GM18526 (cell line): ENCODE data around the gene TMEM132C.

Source experiments
- POLR2A ChIP-seq: IDR thresholded peaks from 3 replicates; pipeline ENCODE4 v1.6.1; 2011; ENCODE audit not compliant: insufficient read length; ENCODE audit errors: extremely low read depth

Gene TMEM132C

GRCh38 chr12:128415036-128415560 lies 148.1 kb downstream of the TMEM132C start:
- TF ChIP-seq POLR2A, result no peak

- TF ChIP-seq POLR2A, result no peak
Measured at GRCh38 chr12:128418944-128419343, 152.0 kb downstream of the TMEM132C start.

- TF ChIP-seq POLR2A, result no peak
Measured at GRCh38 chr12:128420163-128420562, 153.2 kb downstream of the TMEM132C start.

- TF ChIP-seq POLR2A, result no peak
Measured at GRCh38 chr12:128421375-128421774, 154.4 kb downstream of the TMEM132C start.

GRCh38 chr12:128423205-128423604 lies 156.2 kb downstream of the TMEM132C start:
- TF ChIP-seq POLR2A, result no peak

- no peak for TF ChIP-seq POLR2A
Measured at GRCh38 chr12:128424931-128425431, 158.0 kb downstream of the TMEM132C start.

GRCh38 chr12:128425666-128426331 lies 158.8 kb downstream of the TMEM132C start:
- no peak for TF ChIP-seq POLR2A

- TF ChIP-seq POLR2A, result no peak
Measured at GRCh38 chr12:128426511-128426910, 159.5 kb downstream of the TMEM132C start.

- no peak for TF ChIP-seq POLR2A
Measured at GRCh38 chr12:128439796-128440195, 172.8 kb downstream of the TMEM132C start.

GRCh38 chr12:128442096-128442495 lies 175.1 kb downstream of the TMEM132C start:
- no peak for TF ChIP-seq POLR2A

GRCh38 chr12:128444598-128444997 lies 177.6 kb downstream of the TMEM132C start:
- TF ChIP-seq POLR2A, result no peak

GRCh38 chr12:128445415-128446127 lies 178.6 kb downstream of the TMEM132C start:
- no peak for TF ChIP-seq POLR2A

- no peak for TF ChIP-seq POLR2A
Measured at GRCh38 chr12:128449146-128449894, 182.3 kb downstream of the TMEM132C start.

GRCh38 chr12:128450810-128451209 lies 183.8 kb downstream of the TMEM132C start:
- TF ChIP-seq POLR2A, result no peak

GRCh38 chr12:128455851-128456250 lies 188.9 kb downstream of the TMEM132C start:
- no peak for TF ChIP-seq POLR2A
